ENCODE results near the gene GABRR2.

DNA sequence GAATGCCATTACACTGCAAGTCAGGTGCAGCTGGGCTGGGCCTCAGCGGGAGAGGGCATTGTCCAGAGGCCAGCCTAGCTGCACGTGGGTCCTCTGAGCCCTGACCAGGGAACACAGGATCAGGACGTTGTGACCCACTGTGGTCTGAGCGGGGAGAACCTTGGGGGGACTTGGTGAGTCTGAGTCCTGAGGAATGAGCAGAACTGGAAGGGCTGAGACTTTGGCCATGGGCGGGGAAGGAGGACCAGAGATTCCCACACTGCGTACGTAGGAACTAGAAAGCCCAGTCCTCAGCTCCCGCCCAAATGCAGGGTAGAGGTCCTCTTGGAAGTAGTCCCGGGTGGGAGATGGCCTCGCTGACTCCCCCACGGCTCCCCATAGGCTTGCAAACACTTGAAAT is 42.5 kb downstream of the GABRR2 start:
- TF ChIP-seq, protein P1, sequence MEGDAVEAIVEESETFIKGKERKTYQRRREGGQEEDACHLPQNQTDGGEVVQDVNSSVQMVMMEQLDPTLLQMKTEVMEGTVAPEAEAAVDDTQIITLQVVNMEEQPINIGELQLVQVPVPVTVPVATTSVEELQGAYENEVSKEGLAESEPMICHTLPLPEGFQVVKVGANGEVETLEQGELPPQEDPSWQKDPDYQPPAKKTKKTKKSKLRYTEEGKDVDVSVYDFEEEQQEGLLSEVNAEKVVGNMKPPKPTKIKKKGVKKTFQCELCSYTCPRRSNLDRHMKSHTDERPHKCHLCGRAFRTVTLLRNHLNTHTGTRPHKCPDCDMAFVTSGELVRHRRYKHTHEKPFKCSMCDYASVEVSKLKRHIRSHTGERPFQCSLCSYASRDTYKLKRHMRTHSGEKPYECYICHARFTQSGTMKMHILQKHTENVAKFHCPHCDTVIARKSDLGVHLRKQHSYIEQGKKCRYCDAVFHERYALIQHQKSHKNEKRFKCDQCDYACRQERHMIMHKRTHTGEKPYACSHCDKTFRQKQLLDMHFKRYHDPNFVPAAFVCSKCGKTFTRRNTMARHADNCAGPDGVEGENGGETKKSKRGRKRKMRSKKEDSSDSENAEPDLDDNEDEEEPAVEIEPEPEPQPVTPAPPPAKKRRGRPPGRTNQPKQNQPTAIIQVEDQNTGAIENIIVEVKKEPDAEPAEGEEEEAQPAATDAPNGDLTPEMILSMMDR (IDR thresholded peaks at IDR 0.05): no peak
- no peak for TF ChIP-seq EZH2 (IDR thresholded peaks at IDR 0.05)
- no peak for TF ChIP-seq EZH2phosphoT487 (IDR thresholded peaks at IDR 0.05)

All from neural progenitor cell (in vitro differentiated cells).